HG03520 (cell line): ENCODE data around the gene THY1.
"Not testable (repeated sequence)": the region's sequence is repeated elsewhere in the genome, so short reads cannot be mapped to it uniquely, and the experiment has no call there.

Experiments
- ATAC-seq: cut with Tn5 transposase; IDR thresholded peaks from one replicate; pipeline ENCODE4 v1.9.1; 2021; ENCODE audit warnings: mild to moderate bottlenecking, moderate library complexity; ENCODE audit not compliant: unreplicated experiment

THY1 gene

GRCh38 chr11:119446434-119446833, 23.5 kb upstream of the THY1 start:
- no peak for ATAC-seq

- ATAC-seq, result no peak
These were observed 22.9 kb upstream of the THY1 start for GRCh38 chr11:119445850-119446249.

- no peak for ATAC-seq
These were observed 22.4 kb upstream of the THY1 start for GRCh38 chr11:119445379-119445778.

GRCh38 chr11:119441898-119442243, 18.9 kb upstream of the THY1 start:
- ATAC-seq, result no peak

GRCh38 chr11:119438599-119438998, 15.6 kb upstream of the THY1 start:
- no peak for ATAC-seq

GRCh38 chr11:119437521-119437920, 14.5 kb upstream of the THY1 start:
- ATAC-seq, result not testable (repeated sequence)

- no peak for ATAC-seq
These were observed 13.7 kb upstream of the THY1 start for GRCh38 chr11:119436711-119437110.

GRCh38 chr11:119436093-119436492, 13.1 kb upstream of the THY1 start:
- ATAC-seq, result no peak

- ATAC-seq, result no peak
These were observed 11.8 kb upstream of the THY1 start for GRCh38 chr11:119434591-119435330.

GRCh38 chr11:119433358-119433725, 10.4 kb upstream of the THY1 start:
- no peak for ATAC-seq

- ATAC-seq, result no peak
These were observed 9.7 kb upstream of the THY1 start for GRCh38 chr11:119432484-119433357.

- ATAC-seq, result no peak
These were observed 8.6 kb upstream of the THY1 start for GRCh38 chr11:119431523-119431922.

GRCh38 chr11:119427279-119427678, 4.3 kb upstream of the THY1 start:
- ATAC-seq, result no peak

GRCh38 chr11:119426142-119426541, 3.2 kb upstream of the THY1 start:
- ATAC-seq, result no peak

- ATAC-seq, result no peak
These were observed 1.8 kb upstream of the THY1 start for GRCh38 chr11:119424775-119425174.

- no peak for ATAC-seq
These were observed 1.3 kb upstream of the THY1 start for GRCh38 chr11:119424276-119424675.

GRCh38 chr11:119423509-119424254, 710 bp upstream of the THY1 start:
- no peak for ATAC-seq

- no peak for ATAC-seq
These were observed 797 bp downstream of the THY1 start for GRCh38 chr11:119421941-119422808.

- ATAC-seq, result no peak
These were observed 1.6 kb downstream of the THY1 start for GRCh38 chr11:119421351-119421750.

- ATAC-seq, result no peak
These were observed 2.3 kb downstream of the THY1 start for GRCh38 chr11:119420631-119421030.
